GM19351 (cell line): ENCODE data around the gene DPPA2.
"Not testable (repeated sequence)": the region's sequence is repeated elsewhere in the genome, so short reads cannot be mapped to it uniquely, and the experiment has no call there.

Experiments used
- ATAC-seq: cut with Tn5 transposase; IDR thresholded peaks from one replicate; pipeline ENCODE4 v1.9.1; 2021; ENCODE audit warnings: mild to moderate bottlenecking, moderate library complexity; ENCODE audit not compliant: unreplicated experiment

DPPA2 gene

DNA sequence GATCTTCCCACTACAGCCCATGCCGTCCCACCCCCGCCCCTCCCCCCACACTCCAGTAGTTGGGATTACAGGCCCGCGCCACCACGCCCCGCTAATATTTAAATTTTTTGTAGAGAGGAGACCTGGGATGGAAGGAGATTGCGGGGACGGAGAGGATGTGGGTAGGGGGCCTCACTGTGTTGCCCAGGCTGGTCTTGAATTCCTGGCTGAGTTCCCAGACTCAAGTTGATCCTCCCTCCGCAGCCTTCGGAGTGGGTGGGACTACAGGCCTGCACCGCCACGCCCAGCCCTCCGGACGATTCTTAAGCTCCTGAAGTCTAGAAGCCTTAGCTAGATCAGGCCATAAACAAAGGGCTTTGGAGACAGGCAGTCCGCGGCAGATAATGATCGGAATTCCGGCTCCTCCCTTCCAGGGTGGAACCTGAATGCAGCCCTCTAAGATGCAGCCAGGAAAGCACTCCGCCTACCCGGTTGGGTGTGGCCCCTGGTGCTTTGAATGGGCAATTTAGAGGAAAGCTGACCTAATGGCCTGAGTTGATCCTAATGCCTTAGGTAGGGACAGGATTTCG lies at the start of gene DPPA2:
DPPA2 (minus strand) TSS at position 356 of the 569 bp plus-strand sequence. CDS start 1,975 bp downstream, outside the sequence.
- no peak for ATAC-seq

DNA sequence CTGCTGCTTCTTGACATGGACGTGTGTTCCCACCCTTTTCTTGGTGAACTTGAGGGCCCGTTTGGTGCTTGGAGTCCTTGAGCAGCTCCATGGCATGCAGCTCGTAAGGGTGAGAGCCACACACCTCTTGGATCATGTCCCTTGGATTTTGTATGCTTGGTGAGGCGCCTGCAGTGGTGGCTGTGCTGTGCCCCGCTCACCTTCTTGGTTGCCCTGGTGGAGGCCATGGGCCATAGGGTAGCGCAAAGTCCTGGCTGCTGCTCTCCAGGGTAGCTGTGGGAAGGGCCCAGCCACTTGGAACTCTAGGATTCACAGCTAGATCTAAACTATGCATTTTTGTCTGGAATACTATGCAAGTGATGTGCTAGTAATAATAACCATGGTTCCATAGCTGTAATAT lies 47.8 kb upstream of the DPPA2 start:
- no peak for ATAC-seq

DNA sequence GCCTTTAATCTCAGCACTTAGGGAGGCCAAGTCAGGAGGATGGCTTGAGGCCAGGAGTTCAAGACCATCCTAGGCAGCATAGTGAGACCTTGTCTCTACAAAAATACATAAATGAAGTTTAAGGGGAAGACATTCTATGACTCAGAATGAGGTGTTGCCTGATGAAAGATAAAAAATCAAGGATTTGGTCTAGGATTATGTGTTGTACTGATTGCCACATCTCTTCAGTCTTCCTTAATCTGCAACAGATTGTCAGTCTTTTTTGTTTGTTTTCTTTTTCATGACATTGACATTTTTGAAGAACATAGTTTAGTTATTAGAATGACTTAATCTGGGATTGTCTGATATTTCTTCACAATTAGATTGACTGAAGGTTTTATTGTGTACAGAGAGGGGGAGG lies 47.3 kb upstream of the DPPA2 start:
- no peak for ATAC-seq

- ATAC-seq, result no peak
Observed at GRCh38 chr3:109362823-109363222, 46.5 kb upstream of the DPPA2 start.

- not testable (repeated sequence) for ATAC-seq
Observed at GRCh38 chr3:109358809-109359208, 42.5 kb upstream of the DPPA2 start.

DNA sequence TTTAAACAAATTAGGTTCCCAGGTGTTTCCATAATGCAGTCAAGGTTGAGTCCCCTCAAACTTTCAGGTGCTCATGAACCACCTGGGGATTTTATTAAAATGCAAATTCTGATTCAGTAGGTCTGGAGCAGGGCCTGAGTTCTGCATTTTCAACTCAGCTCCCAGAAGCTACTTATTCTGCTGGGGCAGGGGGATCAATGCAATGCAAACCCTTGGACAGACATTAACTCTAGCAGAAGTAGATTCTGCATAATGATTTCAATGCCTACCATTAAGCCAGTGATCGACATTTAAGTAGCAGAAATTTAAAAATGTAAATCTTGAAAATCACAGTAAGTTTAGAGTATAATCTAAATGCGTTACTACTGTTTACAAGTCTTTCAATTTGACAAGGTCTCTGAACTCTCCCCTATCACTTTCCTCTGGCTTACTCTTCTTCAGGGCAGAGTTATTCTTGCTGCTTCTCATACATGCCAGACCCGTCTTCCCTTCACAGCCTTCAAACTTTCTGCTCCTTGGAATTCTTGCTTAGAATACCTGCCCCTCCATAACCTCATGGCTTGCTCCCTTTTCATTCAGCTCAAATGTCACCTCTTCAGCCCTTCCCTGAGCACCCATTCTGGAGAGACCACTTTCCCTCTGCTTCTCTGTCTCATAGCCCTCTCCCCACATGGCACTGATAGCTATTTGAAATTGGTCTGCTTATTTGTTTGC lies 40.3 kb upstream of the DPPA2 start:
- no peak for ATAC-seq

DNA sequence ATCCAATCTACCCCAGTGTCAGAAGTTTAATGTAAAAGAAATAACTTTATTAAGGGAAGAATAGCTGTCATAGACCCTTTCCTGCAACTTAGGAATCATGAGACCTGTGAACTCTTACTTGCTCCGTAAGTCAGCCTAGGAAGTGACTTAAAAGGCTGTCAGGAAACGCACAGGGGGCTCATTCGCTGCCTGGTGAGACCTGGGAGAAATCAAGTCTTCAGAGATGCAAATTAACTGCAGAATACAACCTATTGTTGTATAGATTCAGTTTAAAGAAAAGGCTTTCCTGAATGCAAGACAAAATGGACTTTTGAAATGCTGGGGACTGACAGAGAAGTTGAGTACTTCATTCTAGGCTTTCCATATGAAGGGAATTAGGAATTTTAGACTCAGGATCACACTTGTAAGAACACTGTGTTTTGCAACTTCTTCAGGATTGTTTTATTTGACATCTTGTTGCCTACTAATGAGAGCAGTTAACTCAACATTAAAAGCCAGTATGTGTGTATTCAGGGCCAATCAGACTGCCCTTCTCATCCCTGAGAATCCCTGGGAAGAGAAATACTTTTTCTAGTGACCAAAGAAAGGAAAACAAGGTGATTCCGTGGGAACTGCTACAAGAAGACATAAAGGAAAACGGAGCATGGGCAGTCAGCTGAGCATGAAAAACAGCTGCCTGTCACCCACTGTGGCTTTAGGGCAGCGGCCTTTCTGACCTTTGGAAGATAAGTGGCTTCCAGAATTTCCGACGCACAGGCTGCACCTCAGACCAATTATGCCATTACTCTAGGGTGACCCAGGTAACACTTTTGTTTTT lies 39.5 kb upstream of the DPPA2 start:
- ATAC-seq, result no peak

- no peak for ATAC-seq
Observed at GRCh38 chr3:109353057-109353456, 36.7 kb upstream of the DPPA2 start.

GRCh38 chr3:109351231-109351630 lies 34.9 kb upstream of the DPPA2 start:
- no peak for ATAC-seq

DNA sequence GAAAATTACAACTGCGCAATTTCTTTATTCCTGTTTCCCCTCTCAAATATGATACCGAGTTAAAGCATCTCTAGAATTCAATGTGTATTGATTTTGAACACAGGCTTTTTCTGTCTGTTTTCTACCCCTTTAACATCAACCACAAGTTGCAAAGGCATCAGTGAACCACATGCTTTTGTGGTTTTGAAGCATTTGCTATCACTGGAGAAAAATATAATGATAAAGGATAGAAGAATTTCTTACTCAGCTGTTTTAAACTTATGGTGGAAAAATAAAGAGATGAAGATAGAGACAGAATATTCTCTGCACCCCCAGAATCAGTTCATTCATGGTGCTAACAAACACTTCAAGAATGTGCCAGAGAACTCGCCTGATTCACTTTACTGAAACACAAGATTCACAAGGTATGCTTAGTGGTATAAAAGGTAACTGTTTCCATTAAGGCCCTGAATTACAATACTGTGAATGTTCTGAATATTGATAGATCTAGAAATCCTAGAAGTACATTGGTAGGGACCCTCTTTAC lies 30.5 kb upstream of the DPPA2 start:
- no peak for ATAC-seq

DNA sequence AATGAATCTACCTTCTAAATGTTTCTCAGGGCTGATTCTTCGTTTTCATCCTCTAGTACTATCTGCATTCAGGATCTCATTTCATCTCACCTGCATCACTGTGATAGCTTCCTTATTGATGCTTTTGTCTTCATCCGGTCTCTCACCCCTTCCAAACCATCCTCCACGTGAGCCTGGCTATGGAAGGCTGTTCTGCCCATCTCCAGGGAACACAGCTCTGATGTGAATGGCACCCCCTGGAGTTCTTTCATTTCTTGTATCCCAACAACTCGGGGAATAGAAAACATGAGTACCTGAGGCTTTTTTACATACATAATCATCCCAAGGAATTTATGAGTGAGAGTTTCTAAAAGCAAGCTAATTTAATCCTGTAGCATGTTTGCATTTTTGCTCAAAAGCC lies 29.8 kb upstream of the DPPA2 start:
- no peak for ATAC-seq

- ATAC-seq, result no peak
Observed at GRCh38 chr3:109339714-109340648, 23.7 kb upstream of the DPPA2 start.

DNA sequence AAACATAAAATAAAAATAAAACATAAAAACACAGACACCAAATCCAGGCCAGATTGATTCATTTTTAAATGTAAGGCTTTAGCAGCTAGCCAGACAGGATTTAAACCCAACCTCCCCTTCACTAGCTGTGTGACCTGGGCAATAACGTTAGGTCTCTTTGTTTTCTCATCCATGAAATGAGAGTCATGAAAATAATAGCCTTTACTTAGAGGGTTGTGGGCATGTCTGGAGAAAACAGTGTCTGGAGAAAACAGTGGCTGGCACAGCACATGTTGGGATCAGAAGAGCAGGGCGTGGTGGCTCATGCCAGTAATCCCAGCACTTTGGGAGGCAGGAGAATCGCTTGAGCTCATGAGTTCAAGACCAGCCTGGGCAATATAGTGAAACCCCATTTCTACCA lies 22.9 kb upstream of the DPPA2 start:
- no peak for ATAC-seq

- no peak for ATAC-seq
Observed at GRCh38 chr3:109338322-109338721, 22.0 kb upstream of the DPPA2 start.

GRCh38 chr3:109337393-109337792 lies 21.1 kb upstream of the DPPA2 start, which contains the start of gene DPPA4:
TSS of gene DPPA4 (minus strand) at chr3:109337546. CDS start at chr3:109337517, 29 bp downstream.
- no peak for ATAC-seq

DNA sequence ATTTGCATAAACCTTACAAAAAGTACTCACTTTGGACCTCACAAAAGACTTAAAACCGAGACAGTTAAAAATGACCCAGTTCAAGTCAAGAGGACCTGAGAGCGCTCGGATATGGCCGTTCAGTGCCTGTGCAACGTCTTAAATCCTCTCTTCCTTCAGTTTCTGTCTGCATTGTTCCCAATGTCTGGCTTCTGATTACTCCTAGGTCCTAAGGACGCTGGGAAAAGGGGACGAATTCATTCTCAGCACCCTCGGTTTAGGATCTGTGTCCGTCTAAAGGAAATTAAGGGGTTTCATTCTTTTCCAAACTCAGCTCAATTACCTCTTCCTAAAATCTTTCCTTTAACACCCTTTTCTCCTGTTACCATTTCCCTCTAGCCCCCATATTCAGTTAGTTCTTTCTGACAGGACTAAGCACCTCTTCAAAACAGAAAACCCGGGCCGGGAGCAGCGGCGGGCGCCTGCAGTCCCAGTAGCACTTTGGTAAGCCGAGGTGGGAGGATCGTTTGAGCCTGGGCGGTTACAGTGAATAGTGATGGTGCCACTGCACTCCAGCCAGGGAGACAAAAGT lies 20.1 kb upstream of the DPPA2 start:
- ATAC-seq, result no peak

GRCh38 chr3:109334572-109334971 lies 18.3 kb upstream of the DPPA2 start:
- ATAC-seq, result no peak

- ATAC-seq, result no peak
Observed at GRCh38 chr3:109331692-109332091, 15.4 kb upstream of the DPPA2 start.

DNA sequence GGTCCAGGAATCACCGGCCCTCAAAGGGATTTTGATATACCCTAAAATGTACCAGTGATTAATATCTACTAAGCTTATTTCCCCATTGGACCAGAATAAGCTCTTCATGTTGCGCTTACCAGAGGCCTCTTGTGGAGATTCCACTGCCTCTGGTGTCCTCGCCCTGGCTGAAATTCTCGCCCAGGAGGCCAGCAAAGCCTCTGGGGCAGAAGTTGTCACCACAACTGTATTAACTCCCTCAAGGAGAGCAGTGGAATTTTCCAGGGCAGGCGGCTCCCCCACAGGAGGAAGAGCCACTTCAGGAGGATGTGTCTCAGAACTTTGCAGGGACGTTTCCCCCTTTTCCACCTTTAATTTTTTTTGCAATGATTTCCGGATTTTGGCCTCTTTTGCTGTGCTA lies 14.1 kb upstream of the DPPA2 start:
- no peak for ATAC-seq

- ATAC-seq, result no peak
Observed at GRCh38 chr3:109328202-109328601, 11.9 kb upstream of the DPPA2 start.
